ENCODE results near the gene WDR18. TPM values are rescaled to one million over a fixed set of nuclear protein-coding genes. Genes with fewer than 3 reads are reported as not detected.

WDR18 gene
- total RNA-seq, 2 experiments from 2014 or later = 126 to 127 TPM

- peaks cover under 1% of the 10 kb centered on the region for H3K27me3 Mint-ChIP-seq
- peaks cover 4% of the 10 kb centered on the region for H3K4me1 Mint-ChIP-seq
- H3K36me3 Mint-ChIP-seq = peaks cover 8% of the 10 kb centered on the region
- DNase-seq = peak; percentile 72
- H3K9me3 Mint-ChIP-seq = no peaks in the 10 kb centered on the region
- H3K27ac Mint-ChIP-seq = no peak overlapping the region
- H3K4me3 Mint-ChIP-seq = no peak overlapping the region
Measured at GRCh38 chr19:991174-991931, 7.2 kb downstream of the WDR18 start.

DNA sequence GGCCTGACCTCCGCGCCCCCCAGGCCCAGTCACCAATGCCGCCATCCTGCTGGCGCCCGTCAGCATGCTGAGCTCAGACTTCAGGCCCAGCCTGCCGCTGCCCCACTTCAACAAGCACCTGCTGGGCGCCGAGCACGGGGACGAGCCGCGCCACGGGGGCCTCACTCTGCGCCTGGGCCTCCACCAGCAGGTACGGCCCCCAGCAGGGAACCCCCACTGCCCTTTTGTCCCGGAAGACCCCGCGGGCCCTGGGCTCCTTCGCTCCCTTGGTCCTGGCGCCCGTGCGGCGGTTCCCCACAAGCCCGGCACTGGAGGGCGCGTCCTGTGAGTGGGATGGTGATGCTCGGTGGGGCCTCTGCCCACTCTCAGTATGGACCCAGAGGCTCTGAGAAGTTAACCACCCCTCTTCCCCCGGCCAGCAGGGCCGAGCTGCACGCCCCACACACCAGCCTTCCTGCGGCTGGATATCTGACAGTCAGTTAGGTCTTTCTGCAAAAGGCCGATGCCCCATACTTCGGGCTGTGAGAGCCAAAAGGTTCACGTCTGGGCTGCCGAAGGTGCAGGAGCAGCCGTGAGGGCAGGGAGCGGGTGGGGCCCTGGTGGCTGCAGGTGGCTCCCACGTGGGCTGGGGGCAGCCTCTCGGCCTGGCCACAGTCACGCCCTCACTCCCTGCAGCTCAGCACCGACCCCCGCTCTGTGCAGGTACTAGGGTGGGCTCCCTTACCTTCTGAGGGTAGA lies 8.0 kb downstream of the WDR18 start:
- no peaks in the 10 kb centered on the region for H3K9me3 Mint-ChIP-seq
- no peak overlapping the region for H3K27ac Mint-ChIP-seq
- peaks cover 8% of the 10 kb centered on the region for H3K36me3 Mint-ChIP-seq
- peaks cover 8% of the 10 kb centered on the region for H3K4me1 Mint-ChIP-seq
- DNase-seq = no peak
- no peak overlapping the region for H3K4me3 Mint-ChIP-seq
- H3K27me3 Mint-ChIP-seq = peaks cover 3% of the 10 kb centered on the region

DNA sequence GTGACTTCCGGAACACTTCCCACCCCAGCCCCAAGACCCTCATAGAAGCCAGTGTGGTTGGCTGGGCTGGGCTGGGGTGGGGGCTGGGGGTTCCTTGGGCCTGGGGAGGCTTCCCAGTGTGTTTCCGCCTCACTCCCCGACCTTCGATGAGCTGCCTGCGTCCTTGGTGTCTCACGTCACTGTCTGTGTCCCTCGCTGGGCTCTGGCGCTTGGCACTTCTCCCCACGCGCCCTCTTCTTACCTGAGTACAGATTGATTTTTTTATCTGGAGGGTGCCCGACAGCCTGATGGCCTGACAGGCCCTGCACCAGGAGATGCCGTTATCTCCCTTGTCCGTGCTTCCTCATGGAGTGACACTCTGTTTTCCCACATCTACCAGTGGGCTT lies 8.5 kb downstream of the WDR18 start:
- H3K4me3 Mint-ChIP-seq = no peak overlapping the region
- no peak overlapping the region for H3K27ac Mint-ChIP-seq
- DNase-seq = no peak
- peaks cover 5% of the 10 kb centered on the region for H3K27me3 Mint-ChIP-seq
- no peaks in the 10 kb centered on the region for H3K9me3 Mint-ChIP-seq
- H3K36me3 Mint-ChIP-seq = peaks cover 8% of the 10 kb centered on the region
- peaks cover 8% of the 10 kb centered on the region for H3K4me1 Mint-ChIP-seq

- H3K36me3 Mint-ChIP-seq = peaks cover 8% of the 10 kb centered on the region
- no peak overlapping the region for H3K27ac Mint-ChIP-seq
- H3K4me1 Mint-ChIP-seq = peaks cover 6% of the 10 kb centered on the region
- H3K4me3 Mint-ChIP-seq = no peak overlapping the region
- DNase-seq = no peak
- H3K27me3 Mint-ChIP-seq = peaks cover 13% of the 10 kb centered on the region
- no peaks in the 10 kb centered on the region for H3K9me3 Mint-ChIP-seq
Measured at GRCh38 chr19:993361-993830, 9.3 kb downstream of the WDR18 start.

DNA sequence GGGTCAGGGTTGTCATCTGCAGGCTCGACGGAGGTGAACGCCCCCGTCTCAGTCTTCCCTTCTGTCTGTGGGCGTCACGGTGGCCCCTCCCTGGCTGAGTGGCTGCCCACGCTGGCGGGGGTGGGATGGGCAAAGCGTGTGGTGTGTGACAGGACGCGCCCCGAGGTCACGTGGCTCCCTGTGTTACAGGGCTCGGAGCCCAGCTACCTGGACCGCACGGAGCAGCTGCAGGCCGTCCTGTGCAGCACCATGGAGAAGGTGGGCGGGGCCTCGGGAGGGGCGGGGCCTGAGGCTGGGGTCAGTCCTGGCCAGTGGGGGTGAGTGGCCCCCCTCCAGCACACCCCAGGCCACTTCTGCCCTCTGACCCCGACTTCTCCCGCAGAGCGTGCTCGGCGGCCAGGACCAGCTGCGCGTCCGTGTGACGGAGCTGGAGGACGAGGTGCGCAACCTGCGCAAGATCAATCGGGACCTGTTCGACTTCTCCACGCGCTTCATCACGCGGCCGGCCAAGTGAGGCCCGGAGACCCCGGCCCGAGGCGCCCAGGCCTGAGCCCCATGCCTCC lies 9.8 kb downstream of the WDR18 start:
- peaks cover 6% of the 10 kb centered on the region for H3K4me1 Mint-ChIP-seq

DNA sequence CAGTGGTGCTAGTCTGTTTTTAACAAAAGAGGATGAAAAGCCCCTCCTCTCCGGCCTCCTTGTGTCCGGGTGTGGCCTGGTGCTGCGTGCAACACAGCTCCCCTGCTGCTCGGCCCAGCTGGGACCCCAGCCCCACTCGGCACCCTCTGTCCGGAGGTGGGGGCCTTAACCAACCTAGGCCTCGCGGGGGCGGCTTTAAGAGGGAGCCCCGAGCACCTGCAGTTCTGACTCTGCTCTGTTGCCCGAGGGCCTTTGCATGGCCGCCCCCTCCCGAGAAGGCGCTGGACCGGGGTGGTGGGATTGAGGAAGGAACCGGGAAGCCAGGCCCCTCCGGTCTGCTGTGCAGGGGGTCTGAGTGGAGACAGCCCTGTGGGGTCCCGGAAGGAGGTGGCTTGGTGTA lies 10.4 kb downstream of the WDR18 start:
- Mint-ChIP-seq H3K4me1 (peaks cover 6% of the 10 kb centered on the region), H3K27me3 (peaks cover 23% of the 10 kb centered on the region), H3K27ac (no peak overlapping the region), H3K36me3 (peaks cover 8% of the 10 kb centered on the region), H3K9me3 (no peaks in the 10 kb centered on the region), H3K4me3 (no peak overlapping the region)
- no peak for DNase-seq

More for the DNA sequence above, 9.8 kb downstream of the WDR18 start:
- Mint-ChIP-seq H3K4me3 (no peak overlapping the region), H3K36me3 (peaks cover 8% of the 10 kb centered on the region), H3K27ac (no peak overlapping the region), H3K9me3 (no peaks in the 10 kb centered on the region), H3K27me3 (peaks cover 17% of the 10 kb centered on the region)
- no peak for DNase-seq

DNA sequence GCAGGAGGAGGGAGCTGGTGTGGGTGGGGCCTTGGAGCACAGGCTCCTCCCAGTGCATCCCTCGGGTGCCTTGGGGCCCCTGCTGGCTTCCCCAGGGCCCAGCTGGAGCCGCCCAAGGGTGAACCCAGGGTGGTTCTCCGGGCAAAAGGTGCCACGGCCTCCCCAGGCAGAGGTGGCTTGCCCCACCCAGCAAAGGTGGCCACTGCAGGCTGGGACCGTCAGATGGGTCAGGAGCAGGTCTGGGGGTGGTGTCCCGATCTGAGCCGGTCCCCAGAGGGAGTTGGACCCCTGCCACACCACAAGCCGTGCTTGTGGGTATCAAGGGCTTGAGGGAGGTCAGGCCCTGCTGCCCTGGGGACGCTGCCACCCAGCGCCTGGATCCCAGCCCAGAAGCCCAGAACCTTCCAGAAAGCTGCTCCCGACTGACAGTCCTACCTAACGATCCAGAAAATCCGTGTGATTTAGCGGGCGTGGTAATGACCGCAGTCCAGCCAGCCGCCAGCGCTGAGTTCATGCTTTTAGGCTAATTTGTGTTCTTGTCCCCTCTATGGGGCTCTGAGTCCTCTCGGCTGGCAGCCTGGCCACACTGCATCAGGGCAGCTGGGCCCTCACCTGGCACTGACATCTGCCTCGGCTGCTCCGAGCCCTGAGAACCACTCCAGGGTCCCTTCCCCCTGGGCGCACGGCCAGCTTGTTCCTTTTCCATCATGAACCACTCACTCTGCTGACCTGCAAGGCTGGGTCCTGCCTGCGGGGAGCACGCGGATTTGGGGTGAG lies 11.1 kb downstream of the WDR18 start:
- no peak overlapping the region for H3K27ac Mint-ChIP-seq
- peaks cover 28% of the 10 kb centered on the region for H3K27me3 Mint-ChIP-seq
- DNase-seq = no peak
- H3K4me1 Mint-ChIP-seq = peaks cover 6% of the 10 kb centered on the region
- H3K4me3 Mint-ChIP-seq = no peak overlapping the region
- no peaks in the 10 kb centered on the region for H3K9me3 Mint-ChIP-seq
- H3K36me3 Mint-ChIP-seq = peaks cover 8% of the 10 kb centered on the region

GRCh38 chr19:996051-996838 lies 12.1 kb downstream of the WDR18 start:
- Mint-ChIP-seq H3K9me3 (no peaks in the 10 kb centered on the region), H3K36me3 (peaks cover 3% of the 10 kb centered on the region), H3K27me3 (peaks cover 34% of the 10 kb centered on the region), H3K4me3 (peak overlapping the region; percentile 22), H3K4me1 (peaks cover 8% of the 10 kb centered on the region), H3K27ac (peak overlapping the region; percentile 42)
- DNase-seq = peak; percentile 77

DNA sequence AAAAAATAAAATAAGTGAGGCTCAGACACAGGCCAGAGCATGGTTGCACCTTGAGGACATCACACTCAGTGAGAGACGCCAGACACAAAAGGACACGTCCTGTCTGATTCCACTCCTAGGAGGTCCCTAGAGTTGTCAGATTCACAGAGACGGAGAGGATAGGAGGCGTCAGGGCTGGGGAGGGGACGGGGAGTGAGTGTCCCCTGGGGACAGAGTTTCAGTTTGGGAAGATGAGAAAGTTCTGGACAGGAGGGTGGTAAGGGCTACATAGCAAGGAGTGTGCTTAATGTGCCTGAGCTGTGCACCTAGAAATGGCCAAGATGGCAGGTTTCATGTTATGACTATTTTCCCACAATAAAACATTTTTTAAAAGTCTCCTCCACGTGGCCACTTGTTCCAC lies 13.9 kb downstream of the WDR18 start:
- no peak for DNase-seq
- Mint-ChIP-seq H3K27ac (no peak overlapping the region), H3K36me3 (no peaks in the 10 kb centered on the region), H3K4me1 (peaks cover 8% of the 10 kb centered on the region), H3K27me3 (peaks cover 43% of the 10 kb centered on the region), H3K9me3 (no peaks in the 10 kb centered on the region), H3K4me3 (no peak overlapping the region)

DNA sequence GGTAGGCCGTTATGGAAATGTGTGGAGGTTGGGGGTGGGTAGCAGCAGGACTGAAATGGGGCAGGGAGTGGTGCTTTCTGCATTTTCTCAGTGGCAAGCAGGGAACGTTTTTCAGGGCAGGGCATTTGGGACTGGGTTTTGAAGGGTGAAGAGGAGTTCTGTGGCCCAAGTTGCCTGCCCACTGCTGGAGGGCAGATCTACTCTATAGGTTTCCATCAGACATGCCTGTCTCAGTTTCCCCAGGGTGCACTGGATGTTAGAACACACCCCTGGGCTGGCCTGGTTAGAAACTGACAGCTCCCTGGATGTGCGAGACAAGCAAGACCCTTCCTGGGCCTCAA lies 15.2 kb downstream of the WDR18 start:
- no peak for DNase-seq
- H3K27ac Mint-ChIP-seq = no peak overlapping the region
- H3K4me1 Mint-ChIP-seq = peaks cover 8% of the 10 kb centered on the region
- H3K36me3 Mint-ChIP-seq = no peaks in the 10 kb centered on the region
- no peak overlapping the region for H3K4me3 Mint-ChIP-seq
- H3K9me3 Mint-ChIP-seq = no peaks in the 10 kb centered on the region
- peaks cover 43% of the 10 kb centered on the region for H3K27me3 Mint-ChIP-seq

DNA sequence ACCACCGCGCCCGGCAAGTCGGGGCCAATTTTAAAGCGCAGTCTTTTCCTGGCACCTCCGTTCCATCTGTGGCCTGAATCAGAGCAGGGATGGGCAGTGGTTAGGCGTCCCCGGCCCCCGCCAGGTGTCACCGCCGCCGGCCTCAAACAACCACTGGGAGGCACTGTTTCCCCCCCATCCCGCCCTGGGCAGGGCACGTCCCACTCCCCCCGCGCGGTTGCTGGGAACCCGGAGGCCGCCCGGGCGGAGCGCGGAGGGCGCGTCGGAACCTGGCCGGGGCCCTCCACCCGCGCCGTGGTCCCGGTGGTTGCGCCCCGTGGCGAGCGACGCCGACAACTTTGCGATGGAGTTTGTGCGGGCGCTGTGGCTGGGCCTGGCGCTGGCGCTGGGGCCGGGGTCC lies 15.9 kb downstream of the WDR18 start, which contains the start of gene GRIN3B:
Gene GRIN3B, plus strand, starts transcription at position 325 of the 400 bp plus-strand sequence. Its CDS starts 19 bp downstream, at position 344.
- Mint-ChIP-seq H3K27ac (no peak within 1 kb of the TSS), H3K4me3 (no peak within 1 kb of the TSS)

DNA sequence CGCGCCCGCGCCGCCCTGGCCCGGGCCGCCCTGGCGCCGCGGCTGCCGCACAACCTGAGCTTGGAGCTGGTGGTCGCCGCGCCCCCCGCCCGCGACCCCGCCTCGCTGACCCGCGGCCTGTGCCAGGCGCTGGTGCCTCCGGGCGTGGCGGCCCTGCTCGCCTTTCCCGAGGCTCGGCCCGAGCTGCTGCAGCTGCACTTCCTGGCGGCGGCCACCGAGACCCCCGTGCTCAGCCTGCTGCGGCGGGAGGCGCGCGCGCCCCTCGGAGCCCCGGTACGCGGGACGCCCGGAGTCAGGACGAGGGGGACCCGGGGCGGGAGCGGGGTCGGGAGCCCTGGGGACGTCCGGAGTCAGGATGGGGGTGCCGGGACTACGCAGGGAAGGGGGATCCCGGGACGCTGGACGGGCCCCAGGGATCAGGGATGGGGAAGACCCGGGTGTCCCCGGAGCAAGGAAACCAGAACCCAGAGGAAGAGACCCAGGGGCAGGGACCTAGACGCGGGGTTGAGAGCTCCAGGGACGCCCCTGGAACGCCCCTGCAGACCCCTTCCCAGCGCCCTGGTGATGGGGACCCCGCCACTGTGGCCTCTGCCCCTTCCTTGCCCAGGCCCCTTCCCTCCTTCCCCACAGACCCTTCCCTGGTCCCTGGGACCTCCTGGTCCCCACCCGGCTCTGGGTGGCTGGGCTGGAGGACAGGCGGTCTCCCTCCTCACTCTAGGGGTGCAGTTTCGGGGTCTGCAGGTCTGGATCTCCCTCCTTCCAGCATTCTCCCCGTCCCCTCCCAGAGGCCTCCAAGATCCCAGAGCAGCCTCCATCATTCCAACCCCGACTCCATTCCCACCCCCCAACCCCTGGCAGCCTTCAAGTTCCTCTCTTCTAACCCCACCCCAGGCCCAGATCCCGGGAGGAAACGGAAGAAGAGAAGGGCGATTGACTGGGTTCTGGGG lies 16.7 kb downstream of the WDR18 start:
- Mint-ChIP-seq H3K27ac (no peak overlapping the region), H3K9me3 (no peaks in the 10 kb centered on the region), H3K36me3 (no peaks in the 10 kb centered on the region), H3K4me1 (peaks cover 8% of the 10 kb centered on the region), H3K27me3 (peaks cover 43% of the 10 kb centered on the region), H3K4me3 (no peak overlapping the region)
- DNase-seq = no peak

More for the DNA sequence above, 15.9 kb downstream of the WDR18 start, which contains the start of gene GRIN3B:
- peaks cover 43% of the 10 kb centered on the region for H3K27me3 Mint-ChIP-seq
- DNase-seq = peak; percentile 66
- no peaks in the 10 kb centered on the region for H3K36me3 Mint-ChIP-seq
- no peaks in the 10 kb centered on the region for H3K9me3 Mint-ChIP-seq
- H3K4me1 Mint-ChIP-seq = peaks cover 8% of the 10 kb centered on the region

- Mint-ChIP-seq H3K4me3 (no peak overlapping the region), H3K36me3 (no peaks in the 10 kb centered on the region), H3K9me3 (no peaks in the 10 kb centered on the region), H3K27ac (no peak overlapping the region), H3K4me1 (peaks cover 3% of the 10 kb centered on the region), H3K27me3 (peaks cover 39% of the 10 kb centered on the region)
- DNase-seq = peak; percentile 75
Measured at GRCh38 chr19:1001538-1002166, 17.5 kb downstream of the WDR18 start.

All from activated naive CD8-positive, alpha-beta T cell treated with anti-CD3 and anti-CD28 coated beads for 36 hours (primary cell).